Measurements from ENCODE around the gene RPL19.
"Not testable (repeated sequence)": the region's sequence is repeated elsewhere in the genome, so short reads cannot be mapped to it uniquely, and the experiment has no call there.

The RPL19 gene

GRCh38 chr17:39244016-39244599 lies 44.0 kb downstream of the RPL19 start:
- no peak overlapping the region for H3K4me3 ChIP-seq
- H3K4me1 ChIP-seq, result no peaks in the 10 kb centered on the region
- no peak for DNase-seq (ENCODE audit: low spot score in 2 of 2)
- H3K36me3 ChIP-seq (replicated peaks), result no peaks in the 10 kb centered on the region
- H3K9me3 ChIP-seq, result no peaks in the 10 kb centered on the region
- no peaks in the 10 kb centered on the region for H3K27me3 ChIP-seq (ENCODE audit: low read depth)
- in situ Hi-C loops (cut with MboI; ENCODE audit: low sequenced_read_pairs), result loop anchor here (10.0 kb wide), 1 partner anchor 259 kb away; no protein-coding TSS in a partner anchor

GRCh38 chr17:39244600-39245570 lies 44.8 kb downstream of the RPL19 start:
- no peaks in the 10 kb centered on the region for H3K27me3 ChIP-seq (ENCODE audit: low read depth)
- in situ Hi-C loops (cut with MboI; ENCODE audit: low sequenced_read_pairs), result loop anchor here (5.0 to 10.0 kb wide), 2 partner anchors 43 to 260 kb away; partner anchors contain the start of gene RPL19
- H3K4me1 ChIP-seq, result no peaks in the 10 kb centered on the region
- H3K9me3 ChIP-seq, result no peaks in the 10 kb centered on the region
- no peaks in the 10 kb centered on the region for H3K36me3 ChIP-seq (replicated peaks)
- H3K4me3 ChIP-seq, result no peak overlapping the region
- DNase-seq (ENCODE audit: low spot score in 2 of 2), result peak; percentile 73 to 93

GRCh38 chr17:39246274-39246673 lies 46.2 kb downstream of the RPL19 start:
- Histone ChIP-seq H3K4me3 (no peak overlapping the region), H3K9me3 (no peaks in the 10 kb centered on the region), H3K27me3 (ENCODE audit: low read depth) (no peaks in the 10 kb centered on the region), H3K36me3 (replicated peaks) (no peaks in the 10 kb centered on the region), H3K4me1 (no peaks in the 10 kb centered on the region)
- DNase-seq (ENCODE audit: low spot score in 2 of 2), result no peak
- in situ Hi-C loops (cut with MboI; ENCODE audit: low sequenced_read_pairs), result loop anchor here (5.0 to 10.0 kb wide), 2 partner anchors 44 to 261 kb away; partner anchors contain the start of gene RPL19

GRCh38 chr17:39250076-39250475 lies 50.0 kb downstream of the RPL19 start:
- H3K27me3 ChIP-seq (ENCODE audit: low read depth); H3K36me3 ChIP-seq (replicated peaks); DNase-seq (ENCODE audit: low spot score in 2 of 2); H3K4me3 ChIP-seq; H3K9me3 ChIP-seq; H3K4me1 ChIP-seq; in situ Hi-C loops (cut with MboI; ENCODE audit: low sequenced_read_pairs): not testable (repeated sequence)

- in situ Hi-C loops (cut with MboI; ENCODE audit: low sequenced_read_pairs), result no loop called here
- no peaks in the 10 kb centered on the region for H3K9me3 ChIP-seq
- H3K4me1 ChIP-seq, result no peaks in the 10 kb centered on the region
- no peak overlapping the region for H3K4me3 ChIP-seq
- H3K27me3 ChIP-seq (ENCODE audit: low read depth), result no peaks in the 10 kb centered on the region
- no peak for DNase-seq (ENCODE audit: low spot score in 2 of 2)
- no peaks in the 10 kb centered on the region for H3K36me3 ChIP-seq (replicated peaks)
These were observed 51.9 kb downstream of the RPL19 start for GRCh38 chr17:39251997-39252396.

GRCh38 chr17:39252788-39253460 lies 52.8 kb downstream of the RPL19 start:
- Histone ChIP-seq H3K4me1 (no peaks in the 10 kb centered on the region), H3K4me3 (no peak overlapping the region), H3K36me3 (replicated peaks) (no peaks in the 10 kb centered on the region), H3K9me3 (no peaks in the 10 kb centered on the region), H3K27me3 (ENCODE audit: low read depth) (no peaks in the 10 kb centered on the region)
- in situ Hi-C loops (cut with MboI; ENCODE audit: low sequenced_read_pairs), result no loop called here
- no peak for DNase-seq (ENCODE audit: low spot score in 2 of 2)
